ENCODE measurements around the gene CROCC.

CROCC gene

DNA sequence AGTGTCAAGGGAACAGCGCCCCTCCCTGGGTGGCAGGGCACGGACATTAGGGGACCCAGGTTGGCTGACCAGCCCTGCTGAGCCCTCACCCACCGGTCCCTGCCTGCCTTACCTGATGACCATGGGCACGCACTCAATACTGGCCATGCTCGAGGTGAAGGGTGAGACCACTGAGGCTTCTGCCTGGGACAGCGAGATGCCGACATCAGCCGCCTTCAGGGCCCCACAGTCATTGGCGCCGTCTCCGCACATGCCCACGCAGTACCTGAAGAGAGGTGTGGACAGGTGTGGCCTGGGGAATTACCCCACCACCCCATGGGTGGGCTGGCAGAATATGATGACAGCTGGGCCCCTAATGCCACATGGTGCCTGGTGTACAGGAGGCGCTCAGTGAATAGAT, 66.5 kb downstream of the CROCC start:
- peak in 1 of 2 donors; percentile 13 for ATAC-seq

GRCh38 chr1:16989676-16990391, 68.1 kb downstream of the CROCC start:
- no peak for ATAC-seq

- no peak for ATAC-seq
Observed at GRCh38 chr1:16991571-16991970, 69.8 kb downstream of the CROCC start.

- no peak for ATAC-seq
Observed at GRCh38 chr1:16992102-16992501, 70.4 kb downstream of the CROCC start.

- ATAC-seq, result no peak
Observed at GRCh38 chr1:16992675-16993074, 70.9 kb downstream of the CROCC start.

DNA sequence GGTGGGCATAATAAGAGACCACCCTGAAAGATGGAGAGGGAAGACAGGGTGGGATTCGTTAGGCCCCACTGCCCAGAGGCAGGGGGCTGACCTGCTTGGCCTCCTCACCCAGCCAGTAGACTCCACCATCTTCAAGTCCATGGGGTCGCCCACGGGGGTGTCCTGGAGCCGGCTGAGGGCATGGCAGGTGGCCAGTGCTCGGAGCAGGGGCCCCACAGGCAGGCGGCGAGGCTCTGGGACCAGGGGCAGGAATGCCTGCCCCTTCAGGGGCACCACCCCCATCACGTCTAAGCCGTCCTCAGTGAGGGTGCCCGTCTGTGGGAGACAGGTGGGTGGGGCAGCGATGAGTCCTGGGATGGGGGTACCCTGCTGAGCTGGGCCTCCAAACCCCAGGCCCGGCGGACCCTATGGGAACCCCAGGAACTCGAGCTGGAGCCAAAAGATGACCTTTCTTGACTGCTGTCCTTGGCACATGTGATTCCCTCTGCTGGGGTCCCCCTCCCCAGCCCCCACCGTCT, 71.8 kb downstream of the CROCC start:
- ATAC-seq, result no peak

GRCh38 chr1:16996845-16997244, 75.1 kb downstream of the CROCC start:
- no peak for ATAC-seq

DNA sequence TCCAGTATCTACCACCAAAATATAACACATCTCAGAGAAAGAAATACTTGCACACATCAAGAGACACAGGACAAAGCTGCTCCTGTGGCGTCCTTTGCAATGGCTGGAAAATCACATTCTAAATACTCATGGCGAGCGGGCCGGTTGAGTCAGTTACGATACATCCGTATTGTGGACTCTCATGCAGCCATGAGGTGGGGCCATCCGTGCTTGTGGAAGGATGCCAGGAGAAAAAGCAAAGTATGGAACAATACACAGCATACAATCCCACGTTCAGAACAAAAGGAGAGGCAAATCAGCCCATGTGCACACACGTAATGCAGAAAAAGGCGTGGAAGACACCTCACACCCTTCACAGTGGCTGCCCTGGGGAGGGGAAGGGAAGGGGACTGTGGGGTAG, 76.9 kb downstream of the CROCC start:
- ATAC-seq, result no peak

GRCh38 chr1:16999863-17000262, 78.1 kb downstream of the CROCC start:
- ATAC-seq, result no peak

GRCh38 chr1:17001760-17002523, 80.2 kb downstream of the CROCC start:
- no peak for ATAC-seq

GRCh38 chr1:17002524-17002902, 80.8 kb downstream of the CROCC start:
- ATAC-seq, result no peak

GRCh38 chr1:17004466-17005364, 83.0 kb downstream of the CROCC start:
- no peak for ATAC-seq

DNA sequence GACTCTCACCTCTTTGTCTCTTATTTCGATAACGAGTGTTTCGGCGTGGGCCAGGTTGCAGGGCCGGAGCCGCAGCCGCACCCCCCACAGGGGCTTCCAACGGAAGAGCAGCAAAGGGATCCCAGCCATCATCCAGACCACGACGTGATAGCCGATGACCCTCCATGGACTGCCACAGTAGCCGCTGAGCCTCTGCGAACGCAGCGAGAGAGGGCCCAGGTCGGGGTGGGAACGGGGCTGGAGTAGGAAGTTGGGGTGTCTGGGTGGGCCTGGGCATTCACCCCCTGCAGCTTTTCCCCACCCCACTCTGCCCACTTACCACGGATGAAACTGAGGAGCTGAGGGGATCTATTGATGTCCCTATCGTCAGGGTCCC, 83.6 kb downstream of the CROCC start:
- no peak for ATAC-seq

- ATAC-seq, result no peak
Observed at GRCh38 chr1:17007121-17007520, 85.4 kb downstream of the CROCC start.

DNA sequence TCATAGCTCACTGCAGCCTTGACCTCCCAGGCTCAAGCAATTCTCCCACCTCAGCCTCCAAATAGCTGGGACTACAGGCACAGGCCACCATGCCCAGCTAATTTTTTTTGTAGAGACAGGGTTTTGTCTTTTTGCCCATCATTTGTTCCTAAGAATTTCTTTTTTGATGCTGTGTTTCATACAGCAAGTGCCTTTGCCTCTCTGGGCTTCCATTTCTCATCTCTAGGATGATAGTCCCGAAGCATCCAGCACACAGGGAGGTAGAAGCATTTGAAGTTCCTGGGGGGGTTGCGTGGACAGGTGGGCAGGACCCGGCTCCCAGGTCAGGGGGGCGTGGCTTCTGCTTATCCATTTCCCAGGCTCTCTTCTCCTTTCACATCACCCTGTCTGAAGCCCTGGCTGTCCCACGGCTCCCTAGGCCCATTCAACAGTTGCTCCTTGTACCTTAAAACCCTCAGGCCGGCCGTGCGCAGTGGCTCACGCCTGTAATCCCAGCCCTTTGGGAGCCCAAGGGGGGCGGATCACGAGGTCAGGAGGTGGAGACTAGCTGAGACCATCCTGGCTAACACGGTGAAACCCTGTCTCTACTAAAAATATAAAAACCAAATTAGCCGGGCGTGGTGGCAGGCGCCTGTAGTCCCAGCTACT, 86.6 kb downstream of the CROCC start:
- no peak for ATAC-seq

GRCh38 chr1:17009706-17010105, 88.0 kb downstream of the CROCC start:
- ATAC-seq, result no peak

DNA sequence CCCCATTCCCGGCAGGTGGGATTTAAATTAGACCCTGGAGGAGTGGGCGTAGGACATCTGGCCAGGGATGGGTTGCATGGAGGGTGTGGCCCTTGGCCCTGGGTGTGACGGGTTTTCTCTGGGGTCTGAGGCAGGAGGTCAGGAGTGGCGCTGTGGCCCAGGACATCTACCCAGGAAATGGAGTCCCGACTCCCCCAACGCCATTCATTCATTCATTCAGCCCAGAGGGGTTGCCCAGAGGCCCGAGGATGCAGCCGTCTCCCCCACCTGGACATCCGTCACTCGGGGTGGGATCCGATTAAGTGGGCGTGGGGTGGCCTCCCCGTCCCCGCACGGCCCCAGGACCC, 89.3 kb downstream of the CROCC start:
- no peak for ATAC-seq

DNA sequence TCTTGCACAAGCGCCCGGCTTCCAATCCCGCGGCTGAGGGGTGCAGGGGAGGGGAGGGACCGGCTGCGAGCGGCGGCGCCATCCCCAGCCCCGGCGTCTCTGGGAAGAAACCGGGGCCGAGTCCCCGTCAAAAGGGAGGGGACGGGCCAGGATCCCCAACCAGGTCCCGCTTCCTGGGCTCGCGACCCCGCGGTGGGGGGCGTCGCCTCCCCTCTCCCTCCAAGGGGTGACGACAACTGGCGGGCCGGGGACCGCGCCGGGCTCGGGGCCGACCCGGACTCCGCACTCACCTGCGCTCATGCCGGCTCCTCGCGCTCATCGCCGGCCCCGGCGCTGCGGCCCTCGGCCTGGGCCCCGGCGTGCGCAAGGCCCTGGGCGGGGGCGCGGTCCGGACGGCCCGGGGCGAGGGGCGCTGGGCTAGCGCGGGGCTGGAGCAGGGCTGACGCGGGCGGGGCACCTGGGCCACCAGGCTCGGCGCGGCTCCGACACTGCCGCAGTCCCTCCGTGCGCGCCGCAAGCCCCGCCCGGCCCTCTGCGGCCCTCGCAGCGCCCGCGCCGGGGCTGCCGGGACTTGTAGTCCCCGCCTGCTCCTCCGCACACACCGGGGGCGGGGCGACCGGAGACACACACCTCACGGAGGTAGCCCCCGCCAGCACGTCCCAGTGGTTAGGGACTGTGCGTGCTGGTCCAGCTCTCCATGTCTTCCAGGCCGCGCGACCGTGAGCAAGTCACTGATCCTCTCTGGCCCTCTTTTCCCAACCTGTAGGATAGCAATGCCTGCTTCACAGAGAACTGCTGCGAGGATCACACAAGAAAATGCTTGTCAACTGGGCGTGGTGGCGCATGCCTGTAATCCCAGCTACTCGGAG, 89.9 kb downstream of the CROCC start, which contains the start of gene ATP13A2:
Gene ATP13A2, minus strand, starts transcription at position 490 of the 869 bp plus-strand sequence. Its CDS starts 190 bp downstream, at position 300.
- peak; percentile 100 for ATAC-seq

- no peak for ATAC-seq
Observed at GRCh38 chr1:17012775-17013490, 91.2 kb downstream of the CROCC start.

GRCh38 chr1:17013491-17014320, 92.0 kb downstream of the CROCC start:
- ATAC-seq, result no peak
